ENCODE results near the gene CLASP1. TPM values are rescaled to one million over a fixed set of nuclear protein-coding genes. Genes with fewer than 3 reads are reported as not detected.

CLASP1 gene
- total RNA-seq, 1 donor from 2014 or later, result 60.1 TPM

DNA sequence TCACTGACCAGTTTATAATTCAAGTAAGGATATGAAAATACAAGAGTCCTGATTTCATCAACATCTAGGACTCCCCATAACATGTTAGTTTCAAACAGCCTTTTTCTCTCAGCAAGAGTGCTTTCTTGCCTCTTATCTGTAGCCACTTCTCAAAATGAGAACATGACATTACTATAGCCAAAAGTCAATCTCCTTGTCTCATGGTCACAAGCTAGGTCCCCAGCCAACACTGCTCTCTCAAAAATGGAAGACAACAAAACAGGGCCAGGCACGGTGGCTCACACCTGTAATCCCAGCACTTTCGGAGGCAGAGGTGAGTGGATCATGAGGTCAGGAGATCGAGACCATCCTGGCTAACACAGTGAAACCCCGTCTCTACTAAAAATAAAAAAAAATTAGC lies 15.8 kb downstream of the CLASP1 start:
- intact Hi-C loops (cut with micrococcal nuclease), result no loop called here
- Histone ChIP-seq H3K4me3 (no peak overlapping the region), H3K27ac (replicated peaks) (peak overlapping the region; percentile 80), H3K36me3 (no peaks in the 10 kb centered on the region), H3K9me3 (replicated peaks) (peaks cover 10% of the 10 kb centered on the region), H3K4me1 (peaks cover 52% of the 10 kb centered on the region), H3K27me3 (ENCODE audit: low read depth) (no peaks in the 10 kb centered on the region)
- no peak for TF ChIP-seq CTCF (IDR thresholded peaks at IDR 0.05; ENCODE audit: borderline replicate concordance)
- no peak for DNase-seq

DNA sequence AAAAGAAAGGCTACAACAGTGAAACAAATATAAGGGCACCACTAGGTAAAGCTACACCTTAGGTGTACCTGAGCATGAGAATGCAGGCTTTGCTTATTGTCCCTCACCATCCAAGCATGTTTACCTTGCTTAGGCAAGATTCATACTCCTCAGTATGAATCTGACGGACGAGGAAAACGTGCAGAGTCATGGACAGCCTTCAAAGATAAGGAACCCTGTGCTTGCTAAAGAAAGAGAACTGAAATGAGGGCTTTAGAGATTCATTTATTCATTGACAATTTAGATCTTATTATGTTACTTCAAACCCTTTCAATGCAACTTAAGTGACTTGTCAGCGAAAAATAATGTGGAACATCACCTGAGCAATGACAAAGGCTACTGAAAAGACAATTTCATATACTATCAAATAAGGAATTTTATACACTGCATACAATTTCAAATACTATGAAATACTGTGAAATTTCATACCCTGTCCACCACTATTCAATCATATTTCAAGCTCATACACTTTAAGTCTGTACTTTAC lies 21.7 kb downstream of the CLASP1 start:
- Histone ChIP-seq H3K9me3 (replicated peaks) (peaks cover 9% of the 10 kb centered on the region), H3K4me3 (peak overlapping the region; percentile 26), H3K27ac (replicated peaks) (peak overlapping the region; percentile 82), H3K4me1 (peaks cover 48% of the 10 kb centered on the region), H3K27me3 (ENCODE audit: low read depth) (no peaks in the 10 kb centered on the region), H3K36me3 (no peaks in the 10 kb centered on the region)
- intact Hi-C loops (cut with micrococcal nuclease), result no loop called here
- no peak for TF ChIP-seq CTCF (IDR thresholded peaks at IDR 0.05; ENCODE audit: borderline replicate concordance)
- no peak for DNase-seq

DNA sequence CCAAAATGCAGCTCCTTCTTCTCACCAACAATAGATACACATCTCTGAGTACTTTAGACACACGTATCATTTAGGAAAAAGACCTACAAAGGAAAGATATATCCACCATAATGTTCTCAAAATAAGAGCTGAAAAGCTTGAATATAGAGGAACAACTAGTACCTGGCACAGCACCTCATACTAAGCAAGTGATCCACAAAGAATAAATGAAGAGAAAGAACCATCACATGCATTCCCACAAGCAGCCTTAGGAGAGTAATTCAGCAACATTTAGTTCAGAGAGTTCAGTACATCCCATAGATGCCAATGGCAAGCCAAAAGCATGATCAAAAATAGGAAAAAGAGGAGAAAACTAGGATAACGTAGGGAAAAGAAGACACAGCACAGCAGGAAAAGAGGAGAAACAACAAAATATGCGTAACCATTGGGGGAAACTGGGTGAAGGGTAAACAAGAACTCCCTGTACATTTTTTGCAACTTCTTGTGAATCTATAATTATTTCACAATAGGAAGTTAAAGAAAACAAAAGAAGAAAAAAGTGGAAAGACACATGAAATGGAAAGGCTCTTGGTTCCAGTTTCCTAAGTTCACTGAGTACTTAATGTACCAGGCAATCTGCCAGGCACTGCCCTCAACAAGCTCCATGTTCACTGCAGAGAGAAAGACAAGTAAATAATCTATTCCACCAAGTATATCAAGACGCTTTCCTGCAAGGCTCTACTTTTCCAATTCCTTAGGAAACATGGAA lies 22.3 kb downstream of the CLASP1 start:
- intact Hi-C loops (cut with micrococcal nuclease), result no loop called here
- peak; percentile 43 for DNase-seq
- no peak for TF ChIP-seq CTCF (IDR thresholded peaks at IDR 0.05; ENCODE audit: borderline replicate concordance)
- H3K4me1 ChIP-seq, result peaks cover 42% of the 10 kb centered on the region
- H3K27ac ChIP-seq (replicated peaks), result peak overlapping the region; percentile 82
- H3K36me3 ChIP-seq, result no peaks in the 10 kb centered on the region
- peaks cover 9% of the 10 kb centered on the region for H3K9me3 ChIP-seq (replicated peaks)
- H3K27me3 ChIP-seq (ENCODE audit: low read depth), result no peaks in the 10 kb centered on the region
- H3K4me3 ChIP-seq, result peak overlapping the region; percentile 26

GRCh38 chr2:121625953-121626352 lies 23.3 kb downstream of the CLASP1 start:
- intact Hi-C loops (cut with micrococcal nuclease), result no loop called here
- no peak for TF ChIP-seq CTCF (IDR thresholded peaks at IDR 0.05; ENCODE audit: borderline replicate concordance)
- no peaks in the 10 kb centered on the region for H3K27me3 ChIP-seq (ENCODE audit: low read depth)
- H3K9me3 ChIP-seq (replicated peaks), result peaks cover 9% of the 10 kb centered on the region
- peaks cover 38% of the 10 kb centered on the region for H3K4me1 ChIP-seq
- H3K4me3 ChIP-seq, result no peak overlapping the region
- peak overlapping the region; percentile 82 for H3K27ac ChIP-seq (replicated peaks)
- DNase-seq, result no peak
- H3K36me3 ChIP-seq, result no peaks in the 10 kb centered on the region

DNA sequence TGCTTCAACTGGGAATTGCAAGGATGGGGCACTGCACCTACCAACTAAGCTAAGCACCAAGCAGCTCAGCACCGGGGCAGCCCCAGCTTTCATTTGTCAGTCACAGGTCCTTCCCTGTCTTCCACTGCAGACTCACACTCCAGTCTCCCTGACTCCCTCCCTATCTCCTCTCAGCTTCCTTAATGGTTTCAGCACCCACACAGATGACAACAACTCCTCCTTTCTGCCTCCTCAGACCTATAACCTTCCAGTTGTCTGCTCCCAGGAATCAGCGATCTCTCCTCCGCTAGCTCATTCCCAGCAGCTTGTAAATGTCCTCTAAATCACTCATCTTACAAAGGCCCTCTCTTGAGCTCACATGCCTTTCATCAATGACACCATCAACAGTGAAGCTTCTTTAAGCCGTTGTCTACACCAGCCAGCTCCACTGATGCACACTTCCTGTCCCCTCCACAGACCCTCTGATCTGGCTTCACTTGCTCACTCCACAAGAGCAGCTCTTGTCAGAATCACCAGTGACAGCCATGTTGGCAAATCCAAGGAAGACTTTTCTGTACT lies 32.1 kb downstream of the CLASP1 start:
- intact Hi-C loops (cut with micrococcal nuclease), result no loop called here
- peaks cover 76% of the 10 kb centered on the region for H3K4me1 ChIP-seq
- no peaks in the 10 kb centered on the region for H3K27me3 ChIP-seq (ENCODE audit: low read depth)
- H3K36me3 ChIP-seq, result peaks cover 10% of the 10 kb centered on the region
- peak overlapping the region; percentile 21 for H3K27ac ChIP-seq (replicated peaks)
- TF ChIP-seq CTCF (IDR thresholded peaks at IDR 0.05; ENCODE audit: borderline replicate concordance), result no peak
- DNase-seq, result no peak
- no peak overlapping the region for H3K4me3 ChIP-seq
- no peaks in the 10 kb centered on the region for H3K9me3 ChIP-seq (replicated peaks)

Measured in left ventricle myocardium inferior (tissue), 1 donor.